ENCODE data around the gene UQCC5. TPM values are rescaled to one million over a fixed set of nuclear protein-coding genes. Genes with fewer than 3 reads are reported as not detected.

UQCC5 gene
- total RNA-seq, 1 experiment from 2014 or later: 38.6 TPM

GRCh38 chr3:52515192-52515591, 21.2 kb upstream of the UQCC5 start:
- ChIA-PET CTCF (no interaction called here), POLR2A (no interaction called here)
- no peak for TF ChIP-seq CTCF (IDR thresholded peaks at IDR 0.05; ENCODE audit: insufficient read depth in 1 of 2, low read depth in 1 of 2, low read length in 1 of 2, severe bottlenecking in 1 of 2, unreplicated experiment in 1 of 2)
- no peak overlapping the region for H3K27ac Mint-ChIP-seq (ENCODE audit: unreplicated experiment)
- Histone ChIP-seq H3K4me3 (ENCODE audit: low read depth, low read length) (no peak overlapping the region), H3K36me3 (ENCODE audit: control insufficient read depth, insufficient read depth, low read length) (no peaks in the 10 kb centered on the region), H3K27me3 (replicated peaks; ENCODE audit: control insufficient read depth, insufficient read depth, low read length) (no peaks in the 10 kb centered on the region), H3K4me1 (no peaks in the 10 kb centered on the region), H3K9me3 (no peaks in the 10 kb centered on the region)
- H3K9me3 Mint-ChIP-seq (ENCODE audit: unreplicated experiment): no peaks in the 10 kb centered on the region
- no peak for DNase-seq
- BruUV-seq (replicated peaks): no TSS peak
- no peaks in the 10 kb centered on the region for H3K4me1 Mint-ChIP-seq (ENCODE audit: low read depth, unreplicated experiment)
- H3K36me3 Mint-ChIP-seq (ENCODE audit: insufficient read depth, unreplicated experiment): no peaks in the 10 kb centered on the region
- no peak overlapping the region for H3K4me3 Mint-ChIP-seq (ENCODE audit: unreplicated experiment)
- no peaks in the 10 kb centered on the region for H3K27me3 Mint-ChIP-seq (ENCODE audit: insufficient read depth, unreplicated experiment)
- intact Hi-C loops (cut with micrococcal nuclease; ENCODE audit: unreplicated experiment): no loop called here

- Mint-ChIP-seq H3K36me3 (ENCODE audit: insufficient read depth, unreplicated experiment) (no peaks in the 10 kb centered on the region), H3K9me3 (ENCODE audit: unreplicated experiment) (no peaks in the 10 kb centered on the region), H3K4me3 (ENCODE audit: unreplicated experiment) (no peak overlapping the region), H3K27ac (ENCODE audit: unreplicated experiment) (no peak overlapping the region), H3K4me1 (ENCODE audit: low read depth, unreplicated experiment) (no peaks in the 10 kb centered on the region), H3K27me3 (ENCODE audit: insufficient read depth, unreplicated experiment) (no peaks in the 10 kb centered on the region)
- ChIA-PET CTCF (no interaction called here), POLR2A (no interaction called here)
- DNase-seq: no peak
- no peaks in the 10 kb centered on the region for H3K4me1 ChIP-seq
- BruUV-seq (replicated peaks): no TSS peak
- no peaks in the 10 kb centered on the region for H3K9me3 ChIP-seq
- no peaks in the 10 kb centered on the region for H3K36me3 ChIP-seq (ENCODE audit: control insufficient read depth, insufficient read depth, low read length)
- no peak overlapping the region for H3K4me3 ChIP-seq (ENCODE audit: low read depth, low read length)
- intact Hi-C loops (cut with micrococcal nuclease; ENCODE audit: unreplicated experiment): no loop called here
- TF ChIP-seq CTCF (IDR thresholded peaks at IDR 0.05; ENCODE audit: insufficient read depth in 1 of 2, low read depth in 1 of 2, low read length in 1 of 2, severe bottlenecking in 1 of 2, unreplicated experiment in 1 of 2): no peak
- H3K27me3 ChIP-seq (replicated peaks; ENCODE audit: control insufficient read depth, insufficient read depth, low read length): no peaks in the 10 kb centered on the region
Observed at GRCh38 chr3:52516509-52517195, 19.8 kb upstream of the UQCC5 start.

GRCh38 chr3:52517796-52518722, 18.3 kb upstream of the UQCC5 start:
- POLR2A ChIA-PET: interaction anchor here (0.6 kb wide), 1 partner anchor 18 kb away, joined by 4 read pairs; the partner anchor contains the start of gene UQCC5

More at GRCh38 chr3:52517796-52518722, 18.3 kb upstream of the UQCC5 start:
- no peaks in the 10 kb centered on the region for H3K4me1 ChIP-seq
- Mint-ChIP-seq H3K4me1 (ENCODE audit: low read depth, unreplicated experiment) (no peaks in the 10 kb centered on the region), H3K4me3 (ENCODE audit: unreplicated experiment) (peak overlapping the region; percentile 58), H3K27me3 (ENCODE audit: insufficient read depth, unreplicated experiment) (no peaks in the 10 kb centered on the region), H3K36me3 (ENCODE audit: insufficient read depth, unreplicated experiment) (no peaks in the 10 kb centered on the region), H3K9me3 (ENCODE audit: unreplicated experiment) (no peaks in the 10 kb centered on the region), H3K27ac (ENCODE audit: unreplicated experiment) (no peak overlapping the region)
- intact Hi-C loops (cut with micrococcal nuclease; ENCODE audit: unreplicated experiment): no loop called here
- H3K27me3 ChIP-seq (replicated peaks; ENCODE audit: control insufficient read depth, insufficient read depth, low read length): no peaks in the 10 kb centered on the region
- H3K36me3 ChIP-seq (ENCODE audit: control insufficient read depth, insufficient read depth, low read length): no peaks in the 10 kb centered on the region
- TF ChIP-seq CTCF (IDR thresholded peaks at IDR 0.05; ENCODE audit: insufficient read depth in 1 of 2, low read depth in 1 of 2, low read length in 1 of 2, severe bottlenecking in 1 of 2, unreplicated experiment in 1 of 2): no peak
- CTCF ChIA-PET: interaction anchor here (0.5 to 1.1 kb wide), 5 partner anchors 18 to 598 kb away, joined by 3 to 6 read pairs (median 3); partner anchors contain the start of gene UQCC5
- DNase-seq: peak in 1 of 2 experiments; percentile 23
- H3K4me3 ChIP-seq (ENCODE audit: low read depth, low read length): peak overlapping the region; percentile 34
- no TSS peak for BruUV-seq (replicated peaks)
- no peaks in the 10 kb centered on the region for H3K9me3 ChIP-seq
